GM04504 (cell line): ENCODE data around the gene CHD9.
"Not testable (repeated sequence)": the region's sequence is repeated elsewhere in the genome, so short reads cannot be mapped to it uniquely, and the experiment has no call there.

Experiments
- DNase-seq: peaks from one replicate; pipeline ENCODE4 v3.0.0-alpha.2; 2012; ENCODE audit warnings: low read depth

CHD9 gene, protein sequence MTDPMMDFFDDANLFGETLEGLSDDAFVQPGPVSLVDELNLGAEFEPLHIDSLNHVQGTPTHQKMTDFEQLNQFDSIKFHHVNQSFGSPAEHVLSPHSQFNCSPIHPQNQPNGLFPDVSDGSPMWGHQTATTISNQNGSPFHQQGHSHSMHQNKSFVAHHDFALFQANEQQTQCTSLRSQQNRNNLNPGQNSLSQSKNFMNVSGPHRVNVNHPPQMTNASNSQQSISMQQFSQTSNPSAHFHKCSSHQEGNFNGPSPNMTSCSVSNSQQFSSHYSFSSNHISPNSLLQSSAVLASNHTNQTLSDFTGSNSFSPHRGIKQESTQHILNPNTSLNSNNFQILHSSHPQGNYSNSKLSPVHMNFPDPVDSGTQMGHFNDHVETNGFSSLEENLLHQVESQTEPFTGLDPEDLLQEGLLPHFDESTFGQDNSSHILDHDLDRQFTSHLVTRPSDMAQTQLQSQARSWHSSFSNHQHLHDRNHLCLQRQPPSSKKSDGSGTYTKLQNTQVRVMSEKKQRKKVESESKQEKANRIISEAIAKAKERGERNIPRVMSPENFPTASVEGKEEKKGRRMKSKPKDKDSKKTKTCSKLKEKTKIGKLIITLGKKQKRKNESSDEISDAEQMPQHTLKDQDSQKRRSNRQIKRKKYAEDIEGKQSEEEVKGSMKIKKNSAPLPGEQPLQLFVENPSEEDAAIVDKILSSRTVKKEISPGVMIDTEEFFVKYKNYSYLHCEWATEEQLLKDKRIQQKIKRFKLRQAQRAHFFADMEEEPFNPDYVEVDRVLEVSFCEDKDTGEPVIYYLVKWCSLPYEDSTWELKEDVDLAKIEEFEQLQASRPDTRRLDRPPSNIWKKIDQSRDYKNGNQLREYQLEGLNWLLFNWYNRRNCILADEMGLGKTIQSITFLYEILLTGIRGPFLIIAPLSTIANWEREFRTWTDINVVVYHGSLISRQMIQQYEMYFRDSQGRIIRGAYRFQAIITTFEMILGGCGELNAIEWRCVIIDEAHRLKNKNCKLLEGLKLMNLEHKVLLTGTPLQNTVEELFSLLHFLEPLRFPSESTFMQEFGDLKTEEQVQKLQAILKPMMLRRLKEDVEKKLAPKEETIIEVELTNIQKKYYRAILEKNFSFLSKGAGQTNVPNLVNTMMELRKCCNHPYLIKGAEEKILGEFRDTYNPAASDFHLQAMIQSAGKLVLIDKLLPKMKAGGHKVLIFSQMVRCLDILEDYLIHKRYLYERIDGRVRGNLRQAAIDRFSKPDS (N-terminal part only)

DNA sequence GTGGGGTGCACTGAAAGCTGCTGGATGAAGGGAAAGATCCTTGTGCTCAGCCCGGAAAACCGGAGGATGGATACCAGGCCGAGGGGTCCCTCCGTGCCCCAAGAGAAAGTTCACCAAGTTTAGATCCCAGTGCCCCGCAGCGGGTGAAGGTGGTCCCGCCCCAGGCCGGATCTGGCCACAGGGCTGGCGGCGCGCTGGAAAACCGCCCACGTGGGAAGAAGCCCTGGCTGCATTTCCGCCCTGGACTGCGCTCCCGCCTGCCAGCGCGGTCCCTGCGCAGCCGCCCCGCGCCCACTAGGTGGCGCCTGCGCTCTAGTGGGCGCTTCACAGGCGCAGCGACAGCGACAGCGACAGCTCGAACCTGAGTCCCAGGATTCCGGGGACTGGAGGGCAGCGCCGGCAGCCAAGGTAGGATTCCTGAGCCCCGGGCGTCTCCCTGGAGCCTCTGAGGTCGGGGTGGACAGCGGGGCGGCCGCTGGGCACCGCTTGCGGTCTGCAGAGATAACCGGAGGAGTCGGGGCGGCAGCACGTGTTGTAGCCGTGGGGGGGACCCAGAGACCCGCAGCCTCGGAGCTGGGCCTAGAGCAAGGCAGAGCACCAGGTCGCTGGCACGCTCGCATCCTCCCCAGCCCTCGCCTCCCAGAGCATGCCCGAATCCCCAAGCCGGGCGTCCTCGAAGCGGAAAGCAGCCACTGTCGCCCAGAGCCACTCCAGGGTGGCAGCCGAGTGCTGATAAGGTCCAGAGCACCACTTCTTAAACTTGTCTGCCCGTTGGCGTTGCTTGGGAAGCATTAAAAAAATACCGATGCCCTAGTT is at the start of gene CHD9:
Gene CHD9, plus strand, starts transcription at position 322 of the 816 bp plus-strand sequence. CDS start 101,099 bp downstream, outside the sequence.
- DNase-seq, result peak; percentile 76

DNA sequence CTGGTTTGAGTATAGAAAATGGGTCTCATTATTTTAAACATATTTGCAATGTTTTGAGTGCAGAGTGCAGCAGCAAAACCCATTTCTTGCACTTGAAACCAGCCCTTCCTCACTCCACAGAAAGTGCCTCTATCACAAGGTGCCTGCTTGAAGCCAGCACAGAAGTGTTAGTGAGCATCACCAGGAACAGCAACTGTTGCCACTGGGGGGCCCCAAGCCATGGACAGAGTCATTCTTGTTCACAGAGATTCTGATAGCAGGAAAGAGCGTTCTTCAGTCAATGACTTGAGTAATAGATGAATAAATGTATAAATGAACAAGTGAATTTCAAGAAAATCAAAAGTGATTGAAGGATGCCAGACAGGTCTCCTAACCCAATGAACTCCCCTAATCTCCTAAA is 47.7 kb upstream of the CHD9 start:
- no peak for DNase-seq

DNA sequence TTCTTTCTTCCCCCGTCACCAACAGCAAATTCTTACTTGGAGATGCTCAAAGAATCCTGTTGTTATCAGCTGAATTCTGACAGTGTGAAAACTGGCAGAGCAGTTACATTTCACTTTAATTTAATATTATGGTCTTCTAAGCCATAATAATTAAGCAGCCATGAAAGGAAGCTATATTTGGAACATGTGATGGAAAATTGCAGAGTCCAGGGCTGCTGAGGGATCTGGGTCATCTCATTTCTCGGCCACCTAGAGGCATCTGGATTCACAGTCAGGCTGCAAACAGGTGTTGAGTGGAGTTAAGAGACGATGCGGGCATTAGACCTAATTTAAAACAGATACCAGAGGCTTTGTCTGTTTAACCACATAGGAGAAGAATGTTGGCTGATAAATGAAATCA is 40.5 kb upstream of the CHD9 start:
- no peak for DNase-seq

DNA sequence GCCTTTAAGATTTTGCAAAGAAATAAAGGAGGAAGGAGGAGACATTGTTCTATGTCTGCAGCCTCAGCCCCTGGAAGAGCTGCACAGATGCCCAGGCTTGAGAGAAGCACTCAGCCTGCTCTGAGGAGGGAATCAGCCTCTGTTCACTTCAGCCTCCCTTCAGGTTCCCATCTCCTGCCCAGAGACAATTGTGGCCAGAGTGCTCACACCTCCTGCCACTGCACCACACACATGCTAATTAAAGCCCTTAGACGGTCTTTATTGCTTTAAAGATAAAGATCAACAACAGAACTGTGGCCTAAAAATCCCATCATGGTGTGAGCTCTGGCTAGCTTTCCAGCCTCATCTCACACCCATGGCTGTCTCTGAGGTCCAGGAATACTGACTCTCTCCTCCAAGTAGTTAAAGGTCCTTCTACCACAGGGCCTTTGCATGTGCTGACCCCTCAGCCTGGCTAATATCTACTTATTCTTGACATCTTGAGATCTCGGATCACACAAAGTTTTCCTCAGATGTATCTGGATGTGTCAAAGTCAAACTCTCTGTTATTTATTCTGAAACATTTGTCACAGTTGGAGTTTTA is 35.9 kb upstream of the CHD9 start:
- no peak for DNase-seq

DNA sequence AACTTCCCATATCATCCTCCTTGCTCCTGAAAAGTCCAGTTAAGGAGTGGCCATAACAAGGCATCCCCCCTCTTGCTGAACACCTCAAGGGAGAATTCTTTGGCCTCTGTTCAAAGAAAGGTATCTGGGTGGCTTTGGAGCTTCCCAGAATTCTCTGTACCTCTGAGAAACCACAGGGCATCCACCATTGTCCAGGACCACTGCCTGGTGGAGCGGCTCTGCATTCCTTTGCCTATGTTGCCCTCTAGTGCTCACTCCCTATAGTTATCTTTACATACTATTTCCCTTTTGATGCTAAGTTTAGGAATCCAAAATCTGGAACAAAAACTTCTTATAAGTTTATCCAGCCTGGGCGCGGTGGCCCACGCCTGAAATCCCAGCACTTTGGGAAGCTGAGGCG is 32.4 kb upstream of the CHD9 start:
- peak; percentile 16 for DNase-seq

DNA sequence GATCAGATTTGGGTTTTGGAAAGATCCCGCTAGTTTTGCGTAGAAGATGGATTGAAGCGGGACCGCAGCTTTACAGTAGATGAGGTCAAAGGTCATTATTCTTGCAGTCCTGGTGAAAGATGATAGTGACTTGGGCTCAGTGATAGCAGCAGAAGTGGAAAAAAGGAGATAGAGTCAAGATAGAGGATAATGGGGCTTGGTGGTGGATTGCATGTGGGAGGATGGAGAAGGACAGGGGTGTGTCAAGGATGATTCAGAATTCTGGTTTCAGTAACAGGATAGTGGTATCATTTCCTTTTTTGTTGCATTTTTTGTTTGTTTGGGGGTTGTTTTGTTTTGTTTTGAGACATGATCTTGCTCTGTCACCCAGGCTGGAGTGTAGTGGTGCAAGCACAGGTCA is 30.7 kb upstream of the CHD9 start:
- no peak for DNase-seq

DNA sequence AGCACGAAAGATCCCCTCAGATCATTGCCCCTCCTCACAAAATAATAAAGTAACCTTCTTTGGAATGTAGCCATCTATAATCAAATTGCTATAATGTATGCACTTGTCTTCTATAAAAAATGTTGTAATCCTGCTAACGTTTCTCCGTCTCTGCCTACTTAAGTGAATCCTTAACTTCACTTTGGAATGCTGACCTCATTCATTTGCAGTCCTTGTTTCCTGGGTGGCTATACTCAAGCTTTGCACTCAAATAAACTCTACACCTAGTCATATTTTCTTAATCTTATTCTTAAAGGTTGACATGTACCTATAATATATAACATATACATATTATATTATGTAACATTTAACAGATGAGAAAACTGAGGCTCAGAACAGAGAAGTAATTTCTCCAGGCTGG is 24.8 kb upstream of the CHD9 start:
- no peak for DNase-seq

DNA sequence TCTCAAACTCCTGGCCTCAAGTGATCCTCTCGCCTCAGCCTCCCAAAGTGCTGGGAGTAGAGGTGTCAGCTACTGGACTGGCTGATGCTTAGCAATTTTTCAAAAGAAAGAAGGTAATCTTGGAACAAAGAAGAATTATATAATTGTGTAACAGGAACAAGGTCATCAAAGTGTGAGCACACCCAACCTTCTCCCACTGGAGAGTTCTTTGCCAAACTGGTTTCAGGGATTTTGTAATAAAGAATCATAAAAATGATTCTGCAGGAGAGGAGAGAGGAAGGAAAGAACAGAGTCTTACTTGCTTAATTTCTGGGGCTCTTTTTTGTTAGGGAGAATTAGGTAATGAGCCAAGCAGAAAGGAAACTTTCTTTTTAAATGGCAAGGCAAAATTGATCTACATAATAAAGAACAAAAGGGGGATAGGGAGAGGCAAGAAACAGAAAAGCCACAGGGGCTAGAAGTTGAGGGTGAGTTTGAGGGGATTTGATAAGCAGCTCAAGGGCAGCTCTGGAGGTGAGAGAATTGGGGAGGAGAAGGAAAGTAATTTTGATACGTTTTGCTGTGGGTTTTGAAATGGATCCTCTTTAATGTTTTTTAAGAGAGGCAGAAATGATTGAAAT is 23.4 kb upstream of the CHD9 start:
- DNase-seq, result no peak

DNA sequence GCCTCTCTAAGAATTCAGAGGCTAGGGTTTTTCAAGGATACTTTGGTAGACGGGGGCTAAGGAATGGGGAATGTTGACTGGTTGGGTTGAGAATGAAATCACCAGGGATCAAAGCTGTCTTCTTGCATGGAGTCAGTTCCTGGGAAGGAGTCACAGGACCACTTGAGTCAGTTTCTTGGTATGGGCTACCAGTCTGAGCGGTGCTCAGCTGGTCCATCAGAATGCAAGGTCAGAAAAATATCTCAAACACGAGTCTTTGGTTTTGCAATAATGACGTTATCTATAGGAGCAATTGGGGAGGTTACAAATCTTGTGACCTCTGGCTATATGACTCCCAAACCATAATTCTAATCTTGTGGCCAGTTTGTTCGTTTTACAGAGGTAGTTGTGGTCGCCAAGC is 20.5 kb upstream of the CHD9 start:
- no peak for DNase-seq

DNA sequence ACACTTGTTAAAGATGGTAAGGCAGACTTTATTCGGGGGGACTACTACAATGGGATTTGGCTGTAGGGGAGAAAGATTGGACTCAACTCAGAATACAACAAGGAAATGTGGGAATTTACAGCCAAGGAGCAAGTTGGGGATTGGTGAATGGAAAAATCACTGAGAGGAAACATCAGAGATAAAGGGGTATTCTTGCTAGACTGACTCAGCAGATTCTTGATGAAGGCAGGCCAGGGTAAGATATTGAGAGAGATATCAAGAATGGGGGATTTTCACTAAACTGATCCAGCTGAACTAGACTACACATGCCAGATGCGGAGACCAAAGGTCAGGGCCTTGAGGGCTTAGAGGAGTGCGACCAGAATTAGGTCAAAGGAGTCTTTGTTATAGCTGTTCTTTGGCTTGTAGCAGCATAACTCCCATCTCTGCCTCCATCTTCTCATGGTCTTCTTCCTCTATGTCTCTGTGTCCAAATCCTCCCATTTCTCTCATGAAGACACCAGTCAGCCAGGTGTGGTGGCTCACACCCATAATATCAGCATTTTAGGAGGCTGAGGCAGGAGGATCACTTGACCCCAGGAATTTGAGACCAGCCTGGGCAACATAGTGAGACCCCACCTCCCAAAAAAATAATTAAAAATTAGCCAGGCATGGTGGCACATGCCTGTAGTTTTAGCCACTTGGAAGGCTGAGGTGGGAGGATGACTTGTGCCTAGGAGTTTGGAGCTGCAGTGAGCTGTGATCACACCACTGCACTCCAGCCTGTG is 19.4 kb upstream of the CHD9 start:
- DNase-seq, result no peak

DNA sequence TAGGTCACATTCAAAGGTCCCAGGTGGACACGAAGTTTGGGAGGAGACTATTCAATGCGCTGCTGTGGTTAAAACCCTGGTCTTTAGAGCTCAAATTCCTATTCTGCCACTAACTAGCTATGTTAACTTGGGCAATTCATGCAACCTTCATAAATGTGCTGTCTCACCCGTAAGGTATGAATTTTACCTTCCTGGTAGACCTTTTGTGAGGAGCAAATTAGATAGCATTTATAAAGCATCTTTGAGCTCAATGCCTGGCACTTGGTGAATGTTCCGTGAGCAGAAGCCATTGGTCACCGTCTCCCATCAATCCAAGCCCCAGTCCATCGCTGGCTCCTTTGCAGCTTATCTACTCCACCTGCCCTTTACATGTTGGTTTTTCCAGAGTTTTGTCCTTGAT is 18.7 kb upstream of the CHD9 start:
- DNase-seq, result no peak

DNA sequence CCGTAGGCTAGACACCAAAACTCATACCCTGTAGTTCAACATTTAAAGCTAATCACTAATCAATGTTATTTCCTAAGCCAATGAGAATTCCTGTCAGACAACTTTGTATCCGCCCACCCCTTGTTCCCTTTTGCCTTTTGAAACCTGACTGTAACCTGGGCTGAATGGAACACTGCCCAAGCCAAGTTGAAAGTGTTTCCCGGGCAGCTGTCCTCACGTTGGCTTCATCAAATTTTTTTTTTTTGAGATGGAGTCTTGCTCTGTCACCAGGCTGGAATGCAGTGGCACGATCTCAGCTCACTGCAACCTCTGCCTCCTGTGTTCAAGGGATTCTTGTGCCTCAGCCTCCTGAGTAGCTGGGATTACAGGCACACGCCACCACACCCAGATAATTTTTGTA is 18.1 kb upstream of the CHD9 start:
- DNase-seq, result not testable (repeated sequence)

DNA sequence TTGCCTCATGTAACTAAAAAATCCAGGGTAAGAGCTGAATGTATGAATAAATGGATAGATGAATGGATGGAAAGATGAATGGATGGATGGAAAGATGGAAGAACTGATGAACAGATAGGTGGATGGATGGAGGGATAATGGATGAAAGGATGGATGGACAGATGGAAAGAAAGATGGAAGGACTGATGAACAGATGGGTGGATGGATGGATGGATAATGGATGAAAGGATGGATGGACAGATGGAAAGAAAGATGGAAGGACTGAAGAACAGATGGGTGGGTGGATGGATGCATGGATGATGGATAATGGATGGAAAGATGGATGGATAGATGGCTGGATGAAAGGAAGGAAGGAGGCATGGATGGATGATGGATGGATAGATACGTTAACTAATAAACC is 14.0 kb upstream of the CHD9 start:
- no peak for DNase-seq

DNA sequence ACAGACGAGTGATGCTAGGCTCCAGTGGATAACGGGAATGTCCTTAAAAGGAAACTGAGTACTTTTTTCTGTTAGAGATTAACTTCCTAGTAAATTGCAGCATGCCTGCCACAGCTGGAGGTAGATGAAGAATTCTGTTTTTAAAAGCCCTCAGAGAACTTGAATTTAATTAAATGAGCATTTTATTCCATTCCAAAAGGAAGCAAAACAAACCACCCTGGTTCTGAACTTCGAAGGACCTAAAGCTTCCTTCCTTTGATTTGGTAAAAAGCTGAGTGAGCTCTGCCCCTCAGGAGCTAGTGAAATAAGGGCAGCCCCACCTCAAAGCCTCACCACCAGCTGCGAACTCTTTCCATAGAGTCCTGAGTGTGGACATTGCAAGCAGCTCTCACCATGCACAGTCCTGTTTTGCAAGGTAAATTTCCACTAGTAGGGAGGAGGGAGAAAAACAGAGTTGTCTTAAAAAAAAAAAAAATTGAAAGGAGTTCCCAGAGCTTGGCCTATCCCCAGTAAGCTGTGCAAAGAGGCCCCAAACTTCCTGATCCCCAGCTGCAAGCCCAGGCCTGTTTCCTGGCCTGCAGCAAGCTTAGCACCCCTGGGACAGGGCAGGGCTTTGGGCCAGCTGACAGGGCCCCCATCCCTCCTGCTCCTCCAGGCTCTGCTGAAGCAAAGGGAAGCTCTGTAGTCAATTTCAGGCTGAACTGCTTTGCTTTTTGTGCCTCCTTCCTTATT is 13.3 kb upstream of the CHD9 start:
- DNase-seq, result no peak

DNA sequence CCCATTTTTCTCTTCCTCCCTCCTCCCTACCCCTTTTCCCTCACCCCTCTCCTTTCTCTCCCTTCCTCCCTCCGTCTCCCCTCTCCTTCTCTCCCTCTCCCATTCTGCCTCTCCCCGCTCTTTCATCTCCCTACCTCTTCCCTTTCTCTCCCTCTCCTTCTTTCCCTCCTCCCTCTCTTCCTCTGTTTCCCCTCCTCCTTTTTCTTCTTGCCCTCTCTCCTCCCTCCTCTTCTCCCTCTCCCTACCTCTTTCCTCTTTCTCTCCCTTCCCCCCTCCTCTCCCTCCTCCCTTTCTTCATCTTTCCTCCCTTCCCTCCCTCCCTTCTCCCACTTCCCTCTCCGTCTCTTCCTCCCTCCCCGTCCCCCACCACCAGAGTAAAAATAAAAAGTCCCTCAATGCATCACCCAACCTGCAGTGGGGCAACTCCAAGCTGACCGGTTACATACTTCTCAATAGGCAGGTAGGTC is 12.5 kb upstream of the CHD9 start:
- DNase-seq, result no peak

DNA sequence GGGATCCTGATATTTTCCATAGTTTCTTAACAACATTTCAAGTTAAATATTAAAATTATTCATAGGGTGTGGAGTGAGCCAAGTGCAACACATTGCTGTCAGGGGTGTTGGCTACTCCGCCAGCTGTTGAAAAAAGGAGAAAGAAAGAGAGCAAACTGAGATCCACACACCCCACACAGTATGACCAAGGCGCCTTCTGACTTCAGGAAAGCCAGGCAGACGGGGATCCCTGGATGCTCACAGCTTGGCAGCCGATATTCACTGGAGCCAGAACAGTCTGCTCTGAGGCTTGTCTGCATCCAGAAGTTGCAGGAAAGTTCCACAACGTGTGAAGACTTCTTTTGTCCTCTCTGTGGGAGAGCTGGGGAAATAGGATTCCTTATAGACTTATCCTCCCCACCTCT is 11.4 kb upstream of the CHD9 start:
- DNase-seq, result no peak

DNA sequence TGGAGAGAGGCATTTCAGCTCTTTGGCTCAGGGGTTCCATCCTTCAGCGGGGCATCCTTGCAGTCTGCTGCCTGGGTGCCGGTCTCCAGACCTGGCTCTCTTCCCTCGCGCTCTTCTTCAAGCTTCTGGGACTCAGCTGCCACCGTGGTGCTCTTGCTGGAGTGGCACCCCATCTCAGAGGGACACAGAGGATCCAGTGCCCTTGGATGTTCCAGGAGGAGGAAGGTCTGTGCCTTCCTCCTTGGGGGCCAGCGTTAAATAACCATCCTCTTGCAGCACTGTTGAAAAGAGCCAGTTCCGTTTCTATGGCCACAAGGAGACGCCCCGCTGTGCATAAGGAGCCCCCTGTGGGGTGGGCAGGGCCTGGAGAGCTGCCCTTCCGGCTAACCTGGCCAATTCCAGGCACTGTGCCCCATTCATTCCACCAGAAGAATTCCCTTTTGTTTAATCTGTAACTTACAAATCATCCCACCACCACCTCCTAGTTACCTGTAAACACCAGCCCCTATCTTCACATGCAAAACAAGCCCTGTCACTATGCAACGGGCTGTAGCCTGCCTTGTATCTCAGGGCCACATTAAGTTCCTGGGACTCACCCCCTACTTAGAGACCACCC is 10.7 kb upstream of the CHD9 start:
- no peak for DNase-seq

DNA sequence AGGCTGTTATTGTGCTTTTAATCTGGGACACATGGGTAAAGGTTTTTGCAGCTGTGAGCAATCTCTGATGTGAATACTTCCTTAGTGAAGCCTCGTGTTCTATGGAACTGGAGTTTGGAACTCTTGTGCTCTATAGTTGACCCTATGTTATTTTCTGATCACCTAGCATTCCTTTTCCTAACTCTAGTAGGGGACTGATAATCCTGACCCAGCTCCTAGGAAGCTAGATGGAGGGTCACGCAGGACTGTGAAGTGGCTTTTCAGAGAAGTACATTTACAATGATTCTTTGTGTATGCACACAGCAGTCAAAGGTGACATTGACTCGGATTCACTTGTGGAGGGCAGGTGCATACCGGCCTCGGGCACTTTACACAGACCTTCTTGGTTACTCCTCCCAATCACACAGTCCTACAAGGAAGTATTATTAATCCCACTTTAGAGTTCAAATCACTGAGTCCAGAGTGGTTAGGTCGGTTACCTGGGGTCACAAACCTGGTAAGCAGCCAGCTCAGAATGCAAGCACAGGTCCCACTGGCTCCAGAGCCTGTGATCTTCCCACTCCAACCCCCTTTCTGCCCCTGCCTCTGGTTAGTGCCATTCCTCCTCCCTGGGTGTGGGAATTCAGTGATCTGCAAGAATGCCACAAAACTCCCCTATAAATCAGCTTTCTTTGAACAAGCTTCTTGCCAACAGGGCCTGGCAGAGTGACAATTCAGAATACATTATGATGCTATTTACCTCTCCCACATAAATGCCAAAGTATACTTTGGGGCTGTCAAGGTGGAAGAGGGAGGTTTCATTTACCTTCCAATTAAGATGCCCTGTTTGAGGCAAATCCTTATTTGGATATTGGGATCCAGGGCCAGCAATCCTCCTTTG is 9.2 kb upstream of the CHD9 start:
- DNase-seq, result no peak
